ENCODE results near the gene CEP72. TPM values are rescaled to one million over a fixed set of nuclear protein-coding genes. Genes with fewer than 3 reads are reported as not detected.

CEP72 gene
- total and polyA plus RNA-seq, 2 experiments from 2014 or later = 1.7 to 2.4 TPM

GRCh38 chr5:647727-648126, 35.6 kb downstream of the CEP72 start:
- Histone ChIP-seq H3K9me2 (ENCODE audit: insufficient read depth) (no peaks in the 10 kb centered on the region), H3F3A (ENCODE audit: insufficient read depth) (no peaks in the 10 kb centered on the region; the same call in 1 of the 2 replicates), H3K9me3 (ENCODE audit: low read depth) (no peaks in the 10 kb centered on the region), H3K36me3 (ENCODE audit: low read depth) (no peaks in the 10 kb centered on the region), H3K27ac (no peak overlapping the region), H3K4me1 (ENCODE audit: insufficient read depth) (no peaks in the 10 kb centered on the region), H3K27me3 (replicated peaks; ENCODE audit: insufficient read depth) (no peaks in the 10 kb centered on the region), H3K79me2 (ENCODE audit: insufficient read depth) (no peaks in the 10 kb centered on the region), H3K9ac (no peak overlapping the region), H4K20me1 (ENCODE audit: insufficient read depth) (no peaks in the 10 kb centered on the region), H2AFZ (no peak overlapping the region), H3K4me2 (ENCODE audit: unreplicated experiment) (no peak overlapping the region), H3K4me3 (no peak overlapping the region)
- in situ Hi-C loops (cut with MboI) = no loop called here
- no peak for TF ChIP-seq EZH2 (IDR thresholded peaks at IDR 0.05; ENCODE audit: insufficient read depth, poor library complexity, severe bottlenecking)
- TF ChIP-seq EZH2phosphoT487 (IDR thresholded peaks at IDR 0.05; ENCODE audit: insufficient read depth, low read depth) = no peak
- WGBS, 2 experiments (ENCODE audit: low coverage in 1 of 2, low lambda C conversion rate in 2 of 2, missing lambda C conversion rate in 2 of 2) = 96 to 100% methylated on average over 9 of the region's 9 CpGs
- no peak for DNase-seq

DNA sequence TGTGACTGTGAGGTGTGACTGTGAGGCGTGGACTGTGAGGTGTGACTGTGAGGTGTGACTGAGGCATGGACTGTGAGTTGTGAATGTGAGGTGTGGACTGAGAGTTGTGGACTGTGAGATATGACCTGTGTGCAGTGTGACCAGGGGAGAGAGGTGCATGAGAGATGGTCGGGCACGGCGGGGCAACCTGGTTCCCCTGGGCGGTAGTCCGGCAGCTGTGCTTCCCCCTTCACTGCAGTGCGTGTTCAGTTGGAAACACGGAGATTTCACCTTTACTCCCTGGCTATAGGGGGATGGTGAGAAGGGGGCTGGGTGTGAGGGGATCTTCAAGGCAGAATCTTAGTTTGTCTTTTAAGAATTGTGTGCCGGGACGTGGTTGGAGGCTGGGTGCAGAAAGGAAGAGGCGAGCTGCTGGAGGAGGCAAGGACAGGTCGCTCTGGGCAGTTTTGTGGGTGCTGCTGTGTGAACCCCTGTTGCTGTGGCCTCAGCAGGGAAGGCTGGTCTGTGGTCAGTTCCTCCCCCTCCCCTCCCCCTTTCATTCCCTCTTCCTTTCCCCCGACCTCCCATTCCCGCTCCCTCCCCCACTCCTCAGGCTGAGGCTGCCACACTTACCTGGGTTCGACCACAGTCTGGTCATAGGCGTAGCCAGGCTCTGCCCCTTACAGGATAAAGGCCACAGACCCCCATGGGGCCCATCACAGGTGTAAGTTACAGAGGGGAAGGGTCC, 39.3 kb downstream of the CEP72 start:
- Histone ChIP-seq H4K20me1 (ENCODE audit: insufficient read depth) (no peaks in the 10 kb centered on the region), H3K27me3 (replicated peaks; ENCODE audit: insufficient read depth) (no peaks in the 10 kb centered on the region), H3K4me2 (ENCODE audit: unreplicated experiment) (no peak overlapping the region), H3K4me1 (ENCODE audit: insufficient read depth) (no peaks in the 10 kb centered on the region), H3K9me3 (ENCODE audit: low read depth) (no peaks in the 10 kb centered on the region), H2AFZ (no peak overlapping the region), H3K79me2 (ENCODE audit: insufficient read depth) (no peaks in the 10 kb centered on the region), H3K9ac (no peak overlapping the region), H3K27ac (no peak overlapping the region), H3K36me3 (ENCODE audit: low read depth) (no peaks in the 10 kb centered on the region), H3K9me2 (ENCODE audit: insufficient read depth) (no peaks in the 10 kb centered on the region), H3F3A (ENCODE audit: insufficient read depth) (no peaks in the 10 kb centered on the region; the same call in 1 of the 2 replicates), H3K4me3 (no peak overlapping the region)
- no peak for DNase-seq
- in situ Hi-C loops (cut with MboI) = loop anchor here (25.0 kb wide), 1 partner anchor 511 kb away; no protein-coding TSS in a partner anchor
- WGBS, 2 experiments (ENCODE audit: low coverage in 1 of 2, low lambda C conversion rate in 2 of 2, missing lambda C conversion rate in 2 of 2) = 94 to 95% methylated on average over 11 to 16 of the region's 16 CpGs
- no peak for TF ChIP-seq EZH2 (IDR thresholded peaks at IDR 0.05; ENCODE audit: insufficient read depth, poor library complexity, severe bottlenecking)
- no peak for TF ChIP-seq EZH2phosphoT487 (IDR thresholded peaks at IDR 0.05; ENCODE audit: insufficient read depth, low read depth)

GRCh38 chr5:652023-652515, 39.9 kb downstream of the CEP72 start:
- DNase-seq = no peak
- no peaks in the 10 kb centered on the region; the same call in 1 of the 2 replicates for H3F3A ChIP-seq (ENCODE audit: insufficient read depth)
- no peaks in the 10 kb centered on the region for H3K4me1 ChIP-seq (ENCODE audit: insufficient read depth)
- no peaks in the 10 kb centered on the region for H4K20me1 ChIP-seq (ENCODE audit: insufficient read depth)
- H3K9ac ChIP-seq = no peak overlapping the region
- in situ Hi-C loops (cut with MboI) = loop anchor here (25.0 kb wide), 1 partner anchor 510 kb away; no protein-coding TSS in a partner anchor
- no peaks in the 10 kb centered on the region for H3K27me3 ChIP-seq (replicated peaks; ENCODE audit: insufficient read depth)
- no peaks in the 10 kb centered on the region for H3K9me2 ChIP-seq (ENCODE audit: insufficient read depth)
- H3K27ac ChIP-seq = no peak overlapping the region
- no peak overlapping the region for H3K4me3 ChIP-seq
- no peak overlapping the region for H2AFZ ChIP-seq
- H3K36me3 ChIP-seq (ENCODE audit: low read depth) = no peaks in the 10 kb centered on the region
- H3K9me3 ChIP-seq (ENCODE audit: low read depth) = no peaks in the 10 kb centered on the region
- WGBS, 2 experiments (ENCODE audit: low coverage in 1 of 2, low lambda C conversion rate in 2 of 2, missing lambda C conversion rate in 2 of 2) = 97 to 99% methylated on average over 6 to 8 of the region's 8 CpGs
- TF ChIP-seq EZH2phosphoT487 (IDR thresholded peaks at IDR 0.05; ENCODE audit: insufficient read depth, low read depth) (no peak), EZH2 (IDR thresholded peaks at IDR 0.05; ENCODE audit: insufficient read depth, poor library complexity, severe bottlenecking) (no peak)
- no peaks in the 10 kb centered on the region for H3K79me2 ChIP-seq (ENCODE audit: insufficient read depth)
- no peak overlapping the region for H3K4me2 ChIP-seq (ENCODE audit: unreplicated experiment)

- H3K79me2 ChIP-seq (ENCODE audit: insufficient read depth) = no peaks in the 10 kb centered on the region
- no peak overlapping the region for H3K4me2 ChIP-seq (ENCODE audit: unreplicated experiment)
- TF ChIP-seq EZH2phosphoT487 (IDR thresholded peaks at IDR 0.05; ENCODE audit: insufficient read depth, low read depth) (no peak), EZH2 (IDR thresholded peaks at IDR 0.05; ENCODE audit: insufficient read depth, poor library complexity, severe bottlenecking) (no peak)
- H3K9me3 ChIP-seq (ENCODE audit: low read depth) = no peaks in the 10 kb centered on the region
- DNase-seq = no peak
- no peaks in the 10 kb centered on the region for H4K20me1 ChIP-seq (ENCODE audit: insufficient read depth)
- no peaks in the 10 kb centered on the region for H3K36me3 ChIP-seq (ENCODE audit: low read depth)
- no peak overlapping the region for H2AFZ ChIP-seq
- no peak overlapping the region for H3K27ac ChIP-seq
- H3F3A ChIP-seq (ENCODE audit: insufficient read depth) = no peaks in the 10 kb centered on the region; the same call in 1 of the 2 replicates
- no peaks in the 10 kb centered on the region for H3K4me1 ChIP-seq (ENCODE audit: insufficient read depth)
- no peaks in the 10 kb centered on the region for H3K9me2 ChIP-seq (ENCODE audit: insufficient read depth)
- no peaks in the 10 kb centered on the region for H3K27me3 ChIP-seq (replicated peaks; ENCODE audit: insufficient read depth)
- no peak overlapping the region for H3K9ac ChIP-seq
- in situ Hi-C loops (cut with MboI) = loop anchor here (25.0 kb wide), 1 partner anchor 509 kb away; no protein-coding TSS in a partner anchor
- 97 to 99% methylated on average over 11 of the region's 11 CpGs for WGBS, 2 experiments (ENCODE audit: low coverage in 1 of 2, low lambda C conversion rate in 2 of 2, missing lambda C conversion rate in 2 of 2)
- H3K4me3 ChIP-seq = no peak overlapping the region
These were observed 40.7 kb downstream of the CEP72 start for GRCh38 chr5:652773-653350.

Measured in GM23248 (cell line).